ENCODE results near the gene FAM72A.
"Not testable (repeated sequence)": the region's sequence is repeated elsewhere in the genome, so short reads cannot be mapped to it uniquely, and the experiment has no call there.

GRCh38 chr1:206185778-206186177, 16.9 kb downstream of the FAM72A start:
- not testable (repeated sequence) for TF ChIP-seq EP300 (IDR thresholded peaks at IDR 0.05; ENCODE audit: borderline replicate concordance in 1 of 2, low read depth in 1 of 2, low read length in 1 of 2); TAF1 (IDR thresholded peaks at IDR 0.05; ENCODE audit: borderline replicate concordance, low read depth, low read length); RFX5 (IDR thresholded peaks at IDR 0.05; ENCODE audit: low read length); CTCF (IDR thresholded peaks at IDR 0.05); FOXM1 (IDR thresholded peaks at IDR 0.05; ENCODE audit: low read depth); EZH2phosphoT487 (IDR thresholded peaks at IDR 0.05; ENCODE audit: borderline replicate concordance, low read depth); SMC3 (IDR thresholded peaks at IDR 0.05; ENCODE audit: low read depth, low read length)
